HCT116 (cell line): ENCODE results near the gene NCOA5. TPM values are rescaled to one million over a fixed set of nuclear protein-coding genes. Genes with fewer than 3 reads are reported as not detected.

Experiments
- ATAC-seq: fragments of 200-7000 bp; cut with Tn5 transposase; 2 replicates; pipeline ENCODE4 v1.9.1; 2020; ENCODE audit warnings: mild to moderate bottlenecking, moderate library complexity
- BruUV-seq: library from RNA; stranded (reverse); fragments of 400-500 nt; replicated peaks from 2 replicates; lab custom pipeline; 2021; lab: Mats Ljungman, UMichigan
- CTCF ChIA-PET: fragments of 300-600 bp; sonication (Branson Sonifier 250); formaldehyde crosslinking; loops from one replicate; lab custom pipeline; 2021; ENCODE audit warnings: antibody characterized with exemption; lab: Charles Lee
- POLR2A ChIA-PET: fragments of 300-600, 350-600 bp; sonication (Branson Sonifier 250); formaldehyde crosslinking; loops from one replicate; lab custom pipeline; 2021; ENCODE audit warnings: antibody characterized with exemption; lab: Charles Lee
- RAD21 ChIA-PET, 2 experiments: fragments of 300-600 bp; sonication (Branson Sonifier 250); formaldehyde crosslinking; loops; one replicate each; lab custom pipeline; 2023; ENCODE audit warnings: low total read pairs in 2 of 2; ENCODE audit not compliant: uncharacterized antibody in 2 of 2, unreplicated experiment in 2 of 2, low non-redundant PET in 1 of 2; lab: Charles Lee
- DNase-seq: peaks from one replicate; pipeline ENCODE4 v3.0.0-alpha.2; 2010; ENCODE audit warnings: low read depth, low spot score
- H2AFZ ChIP-seq: fragments of 200-600 bp; shearing (Covaris generic), sonication (generic); 2 replicates; pipeline ENCODE4 v1.6.1; 2017; ENCODE audit warnings: low read depth, mixed run types, mixed read lengths, antibody characterized with exemption, low read length; ENCODE audit not compliant: poor library complexity, severe bottlenecking
- H3K27ac ChIP-seq: 2 replicates; pipeline ENCODE4 v1.5.1; 2012; ENCODE audit warnings: low read depth, low read length
- H3K27me3 ChIP-seq: fragments of 200-600 bp; sonication (generic); 2 replicates; pipeline ENCODE4 v1.6.1; 2016; ENCODE audit warnings: mixed run types, low read length, mixed read lengths; ENCODE audit not compliant: insufficient read depth
- H3K36me3 ChIP-seq, 2 experiments: fragments of 200-500 bp in 1 of 2; fragments of 200-600 bp in 1 of 2; sonication (Bioruptor generic) in 1 of 2; sonication (generic) in 1 of 2; 2 replicates each; pipeline versions ENCODE4 v1.5.1 to v1.6.1; 2014 to 2016; ENCODE audit warnings: low read length in 2 of 2, inconsistent platforms in 1 of 2, mixed read lengths in 1 of 2, mixed run types in 1 of 2; ENCODE audit not compliant: insufficient read depth in 2 of 2, control insufficient read depth in 1 of 2
- H3K4me1 ChIP-seq, 2 experiments: fragments of 200-600 bp in 1 of 2; sonication (generic) in 1 of 2; 2 replicates each; pipeline versions ENCODE4 v1.5.1 to v1.6.1; 2012 to 2017; ENCODE audit warnings: low read length in 2 of 2, inconsistent platforms in 1 of 2, mild to moderate bottlenecking in 1 of 2, mixed read lengths in 1 of 2, mixed run types in 1 of 2, moderate library complexity in 1 of 2; ENCODE audit not compliant: insufficient read depth in 2 of 2, control insufficient read depth in 1 of 2
- H3K4me2 ChIP-seq: fragments of 200-600 bp; sonication (generic); 2 replicates; pipeline ENCODE4 v1.6.1; 2017; ENCODE audit warnings: mixed run types, low read length, mixed read lengths
- H3K4me3 ChIP-seq, 2 experiments: fragments of 200-600 bp in 1 of 2; sonication (generic) in 1 of 2; replicated peaks in 1 of 2; 2 replicates each; pipeline ENCODE4 v1.5.1; 2011 to 2016; ENCODE audit warnings: low read length in 2 of 2, control low read depth in 1 of 2, low read depth in 1 of 2, mild to moderate bottlenecking in 1 of 2, mixed read lengths in 1 of 2, mixed run types in 1 of 2
- H3K79me2 ChIP-seq: fragments of 200-600 bp; sonication (generic); 2 replicates; pipeline ENCODE4 v1.6.1; 2017; ENCODE audit warnings: mild to moderate bottlenecking, mixed run types, low read length, moderate library complexity, mixed read lengths; ENCODE audit not compliant: insufficient read depth
- H3K9ac ChIP-seq: fragments of 200-600 bp; sonication (generic); 2 replicates; pipeline ENCODE4 v1.6.1; 2016; ENCODE audit warnings: low read length, mixed read lengths
- H3K9me2 ChIP-seq: fragments of 200-600 bp; sonication (generic), shearing (Covaris generic); 2 replicates; pipeline ENCODE4 v1.6.1; 2017; ENCODE audit warnings: mixed run types, mild to moderate bottlenecking, moderate library complexity; ENCODE audit not compliant: insufficient read depth
- H3K9me3 ChIP-seq, 2 experiments: fragments of 200-500 bp in 1 of 2; fragments of 200-600 bp in 1 of 2; sonication (Bioruptor generic) in 1 of 2; sonication (generic) in 1 of 2; 2 replicates each; pipeline ENCODE4 v1.6.1; 2014 to 2017; ENCODE audit warnings: low read length in 2 of 2, mixed read lengths in 2 of 2, inconsistent platforms in 1 of 2, low read depth in 1 of 2, mild to moderate bottlenecking in 1 of 2, mixed run types in 1 of 2, moderate library complexity in 1 of 2; ENCODE audit not compliant: control insufficient read depth in 1 of 2, insufficient read depth in 1 of 2
- H4K20me1 ChIP-seq: fragments of 200-600 bp; sonication (generic), shearing (Covaris generic); 2 replicates; pipeline ENCODE4 v1.6.1; 2017; ENCODE audit warnings: mixed run types, mild to moderate bottlenecking, moderate library complexity; ENCODE audit not compliant: insufficient read depth
- CEBPB ChIP-seq: IDR thresholded peaks from 2 replicates; pipeline ENCODE4 v1.6.1; 2012; ENCODE audit warnings: low read depth
- ELF1 ChIP-seq: IDR thresholded peaks from 2 replicates; pipeline ENCODE4 v1.6.1; 2012; ENCODE audit warnings: low read depth, borderline replicate concordance
- EZH2 ChIP-seq: fragments of 200-600 bp; sonication (generic); IDR thresholded peaks from 2 replicates; pipeline ENCODE4 v1.6.1; 2017; ENCODE audit warnings: antibody characterized with exemption, mixed run types
- FOSL1 ChIP-seq: IDR thresholded peaks from 2 replicates; pipeline ENCODE4 v1.6.1; 2012; ENCODE audit warnings: low read depth
- RAD21 ChIP-seq: IDR thresholded peaks from 2 replicates; pipeline ENCODE4 v1.6.1; 2012; ENCODE audit warnings: low read depth, mild to moderate bottlenecking
- YY1 ChIP-seq: IDR thresholded peaks from 2 replicates; pipeline ENCODE4 v1.6.1; 2011; ENCODE audit warnings: low read length, low read depth, moderate library complexity, mild to moderate bottlenecking; ENCODE audit not compliant: insufficient replicate concordance; ENCODE audit errors: extremely low read depth
- ZFX ChIP-seq: fragments of 450-650 bp; IDR thresholded peaks from 2 replicates; pipeline ENCODE4 v1.6.1; 2017
- ZNF274 ChIP-seq: fragments of 200-500 bp; sonication (Bioruptor generic); IDR thresholded peaks from 2 replicates; pipeline ENCODE4 v1.6.1; 2014; ENCODE audit warnings: mild to moderate bottlenecking, low read depth, low read length, inconsistent platforms
- intact Hi-C: fragments of 100-400 bp; cut with micrococcal nuclease; formaldehyde crosslinking; loops from 2 replicates; pipeline ENCODE4 v1.10.0; 2022
- total RNA-seq: library from RNA; stranded (reverse); gene quantifications from one replicate; pipeline ENCODE4 v1.2.1, GENCODE V29; 2021; ENCODE audit not compliant: unreplicated experiment
- TF ChIP-seq, protein P1 (sequence below): IDR thresholded peaks from 2 replicates; pipeline ENCODE4 v1.6.1; 2012; ENCODE audit warnings: low read depth
- TF ChIP-seq, protein P2 (sequence below): IDR thresholded peaks from 2 replicates; pipeline ENCODE4 v1.6.1; 2011; ENCODE audit warnings: mild to moderate bottlenecking, low read length, moderate library complexity; ENCODE audit not compliant: insufficient replicate concordance; ENCODE audit errors: extremely low read depth
- TF ChIP-seq, protein P3 (sequence below): IDR thresholded peaks from 2 replicates; pipeline ENCODE4 v1.6.1; 2012

Gene NCOA5
- total RNA-seq, 1 experiment from 2014 or later: 31.6 TPM

DNA sequence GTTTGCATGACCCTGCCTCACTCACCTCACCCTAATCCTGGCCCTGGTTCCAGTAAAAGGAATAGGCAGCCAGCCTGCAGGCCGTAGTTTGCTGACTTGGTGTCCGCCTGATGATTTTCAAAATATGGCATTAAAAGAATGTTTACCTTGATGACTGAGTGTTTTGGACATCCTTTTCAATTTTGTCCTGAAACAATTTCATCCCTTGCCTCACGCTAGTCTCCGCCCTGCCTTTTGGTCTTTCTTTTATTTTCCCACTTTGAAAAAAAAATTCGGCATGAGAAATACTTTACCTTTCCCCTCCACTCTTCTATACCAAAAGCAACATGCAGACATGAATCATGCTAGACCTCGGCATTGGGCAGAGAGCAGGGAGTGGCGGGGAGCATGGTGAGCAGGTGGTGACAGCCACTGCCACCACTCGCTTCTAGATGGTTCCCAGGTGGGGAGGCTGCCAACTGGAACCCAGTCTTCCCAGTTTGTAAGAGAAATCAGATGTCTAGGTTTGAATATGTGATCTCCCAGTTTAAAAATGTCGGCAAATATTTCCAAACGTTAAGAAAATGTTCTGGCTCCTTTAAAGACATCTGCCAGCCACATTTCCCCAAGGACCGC lies 37.7 kb upstream of the NCOA5 start:
- Histone ChIP-seq H3K4me2 (no peak overlapping the region), H3K79me2 (no peaks in the 10 kb centered on the region), H3K36me3 (peaks cover 3 to 17% of the 10 kb centered on the region in 2 experiments; a peak in 2 of 4 replicates), H3K4me3 (no peak overlapping the region), H3K9me2 (no peaks in the 10 kb centered on the region), H3K27me3 (0 out of 2 replicates have a peak, but pooled peaks cover 12% of the 10 kb centered on the region), H3K9ac (no peak overlapping the region), H2AFZ (no peak overlapping the region), H4K20me1 (no peaks in the 10 kb centered on the region), H3K27ac (no peak overlapping the region), H3K4me1 (no peaks in the 10 kb centered on the region), H3K9me3 (no peaks in the 10 kb centered on the region)
- intact Hi-C loops: no loop called here
- RAD21 ChIA-PET: no interaction called here
- ATAC-seq (no peak), DNase-seq (no peak)
- no peak for TF ChIP-seq FOSL1
- TF ChIP-seq EZH2: no peak
- no peak for TF ChIP-seq ZNF274
- TF ChIP-seq ZFX: no peak
- TF ChIP-seq CEBPB: no peak
- TF ChIP-seq, protein P1, sequence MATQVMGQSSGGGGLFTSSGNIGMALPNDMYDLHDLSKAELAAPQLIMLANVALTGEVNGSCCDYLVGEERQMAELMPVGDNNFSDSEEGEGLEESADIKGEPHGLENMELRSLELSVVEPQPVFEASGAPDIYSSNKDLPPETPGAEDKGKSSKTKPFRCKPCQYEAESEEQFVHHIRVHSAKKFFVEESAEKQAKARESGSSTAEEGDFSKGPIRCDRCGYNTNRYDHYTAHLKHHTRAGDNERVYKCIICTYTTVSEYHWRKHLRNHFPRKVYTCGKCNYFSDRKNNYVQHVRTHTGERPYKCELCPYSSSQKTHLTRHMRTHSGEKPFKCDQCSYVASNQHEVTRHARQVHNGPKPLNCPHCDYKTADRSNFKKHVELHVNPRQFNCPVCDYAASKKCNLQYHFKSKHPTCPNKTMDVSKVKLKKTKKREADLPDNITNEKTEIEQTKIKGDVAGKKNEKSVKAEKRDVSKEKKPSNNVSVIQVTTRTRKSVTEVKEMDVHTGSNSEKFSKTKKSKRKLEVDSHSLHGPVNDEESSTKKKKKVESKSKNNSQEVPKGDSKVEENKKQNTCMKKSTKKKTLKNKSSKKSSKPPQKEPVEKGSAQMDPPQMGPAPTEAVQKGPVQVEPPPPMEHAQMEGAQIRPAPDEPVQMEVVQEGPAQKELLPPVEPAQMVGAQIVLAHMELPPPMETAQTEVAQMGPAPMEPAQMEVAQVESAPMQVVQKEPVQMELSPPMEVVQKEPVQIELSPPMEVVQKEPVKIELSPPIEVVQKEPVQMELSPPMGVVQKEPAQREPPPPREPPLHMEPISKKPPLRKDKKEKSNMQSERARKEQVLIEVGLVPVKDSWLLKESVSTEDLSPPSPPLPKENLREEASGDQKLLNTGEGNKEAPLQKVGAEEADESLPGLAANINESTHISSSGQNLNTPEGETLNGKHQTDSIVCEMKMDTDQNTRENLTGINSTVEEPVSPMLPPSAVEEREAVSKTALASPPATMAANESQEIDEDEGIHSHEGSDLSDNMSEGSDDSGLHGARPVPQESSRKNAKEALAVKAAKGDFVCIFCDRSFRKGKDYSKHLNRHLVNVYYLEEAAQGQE: no peak
- TF ChIP-seq, protein P2, sequence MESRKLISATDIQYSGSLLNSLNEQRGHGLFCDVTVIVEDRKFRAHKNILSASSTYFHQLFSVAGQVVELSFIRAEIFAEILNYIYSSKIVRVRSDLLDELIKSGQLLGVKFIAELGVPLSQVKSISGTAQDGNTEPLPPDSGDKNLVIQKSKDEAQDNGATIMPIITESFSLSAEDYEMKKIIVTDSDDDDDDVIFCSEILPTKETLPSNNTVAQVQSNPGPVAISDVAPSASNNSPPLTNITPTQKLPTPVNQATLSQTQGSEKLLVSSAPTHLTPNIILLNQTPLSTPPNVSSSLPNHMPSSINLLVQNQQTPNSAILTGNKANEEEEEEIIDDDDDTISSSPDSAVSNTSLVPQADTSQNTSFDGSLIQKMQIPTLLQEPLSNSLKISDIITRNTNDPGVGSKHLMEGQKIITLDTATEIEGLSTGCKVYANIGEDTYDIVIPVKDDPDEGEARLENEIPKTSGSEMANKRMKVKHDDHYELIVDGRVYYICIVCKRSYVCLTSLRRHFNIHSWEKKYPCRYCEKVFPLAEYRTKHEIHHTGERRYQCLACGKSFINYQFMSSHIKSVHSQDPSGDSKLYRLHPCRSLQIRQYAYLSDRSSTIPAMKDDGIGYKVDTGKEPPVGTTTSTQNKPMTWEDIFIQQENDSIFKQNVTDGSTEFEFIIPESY: no peak
- no peak for TF ChIP-seq YY1
- TF ChIP-seq, protein P3, sequence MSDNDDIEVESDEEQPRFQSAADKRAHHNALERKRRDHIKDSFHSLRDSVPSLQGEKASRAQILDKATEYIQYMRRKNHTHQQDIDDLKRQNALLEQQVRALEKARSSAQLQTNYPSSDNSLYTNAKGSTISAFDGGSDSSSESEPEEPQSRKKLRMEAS: no peak
- TF ChIP-seq RAD21: no peak
- no peak for TF ChIP-seq ELF1
- POLR2A ChIA-PET: no interaction called here
- CTCF ChIA-PET: interaction anchor here (0.9 to 2.0 kb wide), 2 partner anchors 181 to 221 kb away, joined by 3 to 9 read pairs; partner anchors contain the start of gene CDH22
- no TSS peak for BruUV-seq
